Choroid plexus epithelial cell (primary cell): ENCODE measurements around the gene PPP6R3.

Experiments
- DNase-seq: peaks from one replicate; pipeline ENCODE4 v3.0.0-alpha.2; 2010; ENCODE audit warnings: low read depth
- H3K4me3 ChIP-seq: 2 replicates; pipeline ENCODE4 v1.5.1; 2011; ENCODE audit warnings: low read depth, mild to moderate bottlenecking, control low read depth, low read length, moderate library complexity
- TF ChIP-seq, protein P1 (sequence below): conservative IDR thresholded peaks from 2 replicates; pipeline ENCODE4 v1.5.1; 2011; ENCODE audit warnings: low read depth, mild to moderate bottlenecking, control low read depth, inconsistent platforms, low read length, moderate library complexity

PPP6R3 gene

GRCh38 chr11:68498321-68498720 is 37.8 kb downstream of the PPP6R3 start:
- no peak overlapping the region for H3K4me3 ChIP-seq
- TF ChIP-seq, protein P1, sequence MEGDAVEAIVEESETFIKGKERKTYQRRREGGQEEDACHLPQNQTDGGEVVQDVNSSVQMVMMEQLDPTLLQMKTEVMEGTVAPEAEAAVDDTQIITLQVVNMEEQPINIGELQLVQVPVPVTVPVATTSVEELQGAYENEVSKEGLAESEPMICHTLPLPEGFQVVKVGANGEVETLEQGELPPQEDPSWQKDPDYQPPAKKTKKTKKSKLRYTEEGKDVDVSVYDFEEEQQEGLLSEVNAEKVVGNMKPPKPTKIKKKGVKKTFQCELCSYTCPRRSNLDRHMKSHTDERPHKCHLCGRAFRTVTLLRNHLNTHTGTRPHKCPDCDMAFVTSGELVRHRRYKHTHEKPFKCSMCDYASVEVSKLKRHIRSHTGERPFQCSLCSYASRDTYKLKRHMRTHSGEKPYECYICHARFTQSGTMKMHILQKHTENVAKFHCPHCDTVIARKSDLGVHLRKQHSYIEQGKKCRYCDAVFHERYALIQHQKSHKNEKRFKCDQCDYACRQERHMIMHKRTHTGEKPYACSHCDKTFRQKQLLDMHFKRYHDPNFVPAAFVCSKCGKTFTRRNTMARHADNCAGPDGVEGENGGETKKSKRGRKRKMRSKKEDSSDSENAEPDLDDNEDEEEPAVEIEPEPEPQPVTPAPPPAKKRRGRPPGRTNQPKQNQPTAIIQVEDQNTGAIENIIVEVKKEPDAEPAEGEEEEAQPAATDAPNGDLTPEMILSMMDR: no peak
- no peak for DNase-seq

- TF ChIP-seq, protein P1: no peak
- DNase-seq: no peak
- H3K4me3 ChIP-seq: no peak overlapping the region
Observed at GRCh38 chr11:68498903-68499883, 38.6 kb downstream of the PPP6R3 start.

- no peak for DNase-seq
Observed at GRCh38 chr11:68500206-68500605, 39.7 kb downstream of the PPP6R3 start.

GRCh38 chr11:68501813-68502212 is 41.3 kb downstream of the PPP6R3 start:
- no peak overlapping the region for H3K4me3 ChIP-seq
- TF ChIP-seq, protein P1: no peak
- DNase-seq: no peak

More at GRCh38 chr11:68500206-68500605, 39.7 kb downstream of the PPP6R3 start:
- no peak overlapping the region for H3K4me3 ChIP-seq
- TF ChIP-seq, protein P1: no peak

- TF ChIP-seq, protein P1: no peak
- DNase-seq: peak; percentile 51
- H3K4me3 ChIP-seq: no peak overlapping the region
Observed at GRCh38 chr11:68503251-68503687, 42.7 kb downstream of the PPP6R3 start.

DNA sequence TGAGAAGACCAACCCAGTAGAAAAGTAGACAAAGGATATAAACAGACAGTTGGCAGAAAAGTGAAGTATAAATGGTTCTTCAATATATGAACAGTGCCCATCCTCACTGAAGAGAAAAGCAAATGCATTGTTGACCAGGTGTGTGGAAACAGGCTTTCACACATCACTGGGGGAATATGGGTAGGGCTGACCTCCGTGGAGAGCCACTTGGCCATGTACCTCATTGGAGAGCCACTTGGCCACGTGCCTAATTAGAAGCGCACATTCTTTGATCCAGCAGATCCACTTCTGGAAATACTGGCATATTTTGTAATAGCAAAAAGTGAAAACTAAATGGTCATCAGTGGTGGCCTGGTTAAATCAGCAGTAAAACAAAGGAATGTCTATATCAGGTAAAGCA is 43.2 kb downstream of the PPP6R3 start:
- DNase-seq: no peak
- no peak overlapping the region for H3K4me3 ChIP-seq
- TF ChIP-seq, protein P1: no peak
